Thyroid gland (tissue), 4 donors: ENCODE measurements around the gene IFT88.

Experiments used
- POLR2A ChIP-seq, 2 donors: fragments of 450-650 bp; IDR thresholded peaks; one replicate each; pipeline ENCODE4 v1.6.1; 2017; ENCODE audit warnings: antibody characterized with exemption in 2 of 2, mild to moderate bottlenecking in 2 of 2, moderate library complexity in 1 of 2
- TF ChIP-seq, protein P1 (sequence below), 6 experiments: fragments of 200-600 bp in 3 of 6; fragments of 450-650 bp in 3 of 6; sonication (generic) in 3 of 6; IDR thresholded peaks; one replicate each; pipeline ENCODE4 v1.5.1; 2016 to 2019; ENCODE audit warnings: antibody characterized with exemption in 6 of 6, mild to moderate bottlenecking in 2 of 6, inconsistent platforms in 1 of 6, moderate library complexity in 1 of 6

DNA sequence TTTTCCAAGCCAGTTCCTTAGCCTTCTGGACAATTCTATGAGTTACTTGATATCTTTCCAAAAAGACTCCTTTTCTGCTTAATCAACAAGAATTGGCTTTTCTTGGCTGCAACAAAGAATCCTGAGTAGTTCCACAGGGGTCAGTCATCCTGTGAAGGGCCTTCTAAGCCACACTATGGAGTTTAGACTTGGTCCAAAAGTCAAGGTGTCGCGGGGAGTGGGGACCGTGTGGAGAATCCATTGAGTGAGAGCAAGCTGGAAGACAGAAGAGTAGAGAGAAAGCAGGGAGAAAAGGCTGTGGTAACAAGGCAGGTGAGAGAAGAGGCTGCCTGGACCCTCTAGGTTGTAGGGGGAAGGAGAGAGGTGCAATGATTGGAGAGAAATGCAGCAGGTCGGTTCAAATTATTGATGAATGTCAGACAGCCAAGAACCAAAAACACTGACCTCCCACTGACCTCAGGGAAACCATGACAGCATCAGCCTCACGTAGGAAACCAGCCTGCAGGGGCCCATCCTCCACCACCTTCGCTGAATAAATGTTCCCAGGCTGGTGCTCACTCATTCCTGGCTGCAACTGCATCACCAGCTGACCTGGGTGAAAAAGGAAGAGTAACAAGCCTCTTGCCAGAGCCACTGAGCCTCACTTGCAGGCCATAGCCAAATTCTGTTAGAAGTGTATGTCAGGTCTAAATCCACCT, 7.1 kb upstream of the IFT88 start:
- no peak for TF ChIP-seq POLR2A (IDR thresholded peaks at IDR 0.05)
- TF ChIP-seq, protein P1, sequence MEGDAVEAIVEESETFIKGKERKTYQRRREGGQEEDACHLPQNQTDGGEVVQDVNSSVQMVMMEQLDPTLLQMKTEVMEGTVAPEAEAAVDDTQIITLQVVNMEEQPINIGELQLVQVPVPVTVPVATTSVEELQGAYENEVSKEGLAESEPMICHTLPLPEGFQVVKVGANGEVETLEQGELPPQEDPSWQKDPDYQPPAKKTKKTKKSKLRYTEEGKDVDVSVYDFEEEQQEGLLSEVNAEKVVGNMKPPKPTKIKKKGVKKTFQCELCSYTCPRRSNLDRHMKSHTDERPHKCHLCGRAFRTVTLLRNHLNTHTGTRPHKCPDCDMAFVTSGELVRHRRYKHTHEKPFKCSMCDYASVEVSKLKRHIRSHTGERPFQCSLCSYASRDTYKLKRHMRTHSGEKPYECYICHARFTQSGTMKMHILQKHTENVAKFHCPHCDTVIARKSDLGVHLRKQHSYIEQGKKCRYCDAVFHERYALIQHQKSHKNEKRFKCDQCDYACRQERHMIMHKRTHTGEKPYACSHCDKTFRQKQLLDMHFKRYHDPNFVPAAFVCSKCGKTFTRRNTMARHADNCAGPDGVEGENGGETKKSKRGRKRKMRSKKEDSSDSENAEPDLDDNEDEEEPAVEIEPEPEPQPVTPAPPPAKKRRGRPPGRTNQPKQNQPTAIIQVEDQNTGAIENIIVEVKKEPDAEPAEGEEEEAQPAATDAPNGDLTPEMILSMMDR (IDR thresholded peaks at IDR 0.05): no peak
